ENCODE results near the gene CRNKL1. TPM values are rescaled to one million over a fixed set of nuclear protein-coding genes. Genes with fewer than 3 reads are reported as not detected.

Gene CRNKL1
- total RNA-seq, 2 donors from 2014 or later, result 22.2 to 23.4 TPM

- peaks cover 14% of the 10 kb centered on the region for H3K4me1 Mint-ChIP-seq
- Histone ChIP-seq H3K27ac (ENCODE audit: low read depth, low read length) (no peak overlapping the region), H3K4me1 (ENCODE audit: control insufficient read depth, insufficient read depth, low read length) (no peaks in the 10 kb centered on the region), H3K36me3 (ENCODE audit: control insufficient read depth, insufficient read depth, low read length) (peaks cover 47% of the 10 kb centered on the region), H3K9ac (ENCODE audit: extremely low read depth, low read length, poor library complexity, severe bottlenecking) (no peak overlapping the region), H3K4me3 (ENCODE audit: low read length) (no peak overlapping the region), H3K27me3 (ENCODE audit: control insufficient read depth, insufficient read depth, low read length, poor library complexity, severe bottlenecking) (no peaks in the 10 kb centered on the region), H3K9me3 (ENCODE audit: control insufficient read depth, low read length) (no peaks in the 10 kb centered on the region)
- TF ChIP-seq CTCF (conservative IDR thresholded peaks at IDR 0.05), result no peak
- H3K27ac Mint-ChIP-seq, result no peak overlapping the region
- no peaks in the 10 kb centered on the region for H3K27me3 Mint-ChIP-seq (ENCODE audit: insufficient read depth)
- H3K36me3 Mint-ChIP-seq (ENCODE audit: low read depth), result peaks cover 19% of the 10 kb centered on the region
- no peak for DNase-seq
- WGBS, 2 experiments (ENCODE audit: insufficient coverage in 1 of 2, insufficient read length in 1 of 2), result 94% methylated on average over 3 of the region's 3 CpGs; no CpG with 5 or more reads in 1 of the 2 experiments
- no peak overlapping the region for H3K4me3 Mint-ChIP-seq
- H3K9me3 Mint-ChIP-seq, result no peaks in the 10 kb centered on the region
Measured at GRCh38 chr20:20023395-20023794, 28.9 kb downstream of the CRNKL1 start.

GRCh38 chr20:20022498-20022897 lies 29.8 kb downstream of the CRNKL1 start:
- H3K27me3 Mint-ChIP-seq (ENCODE audit: insufficient read depth), result no peaks in the 10 kb centered on the region
- no peak overlapping the region for H3K27ac ChIP-seq (ENCODE audit: low read depth, low read length)
- TF ChIP-seq CTCF (conservative IDR thresholded peaks at IDR 0.05), result no peak
- H3K9me3 ChIP-seq (ENCODE audit: control insufficient read depth, low read length), result no peaks in the 10 kb centered on the region
- no peak for DNase-seq
- peaks cover 22% of the 10 kb centered on the region for H3K4me1 Mint-ChIP-seq
- H3K27ac Mint-ChIP-seq, result no peak overlapping the region
- H3K27me3 ChIP-seq (ENCODE audit: control insufficient read depth, insufficient read depth, low read length, poor library complexity, severe bottlenecking), result no peaks in the 10 kb centered on the region
- H3K36me3 ChIP-seq (ENCODE audit: control insufficient read depth, insufficient read depth, low read length), result peaks cover 39% of the 10 kb centered on the region
- no peaks in the 10 kb centered on the region for H3K9me3 Mint-ChIP-seq
- H3K4me3 ChIP-seq (ENCODE audit: low read length), result no peak overlapping the region
- H3K9ac ChIP-seq (ENCODE audit: extremely low read depth, low read length, poor library complexity, severe bottlenecking), result no peak overlapping the region
- no peak overlapping the region for H3K4me3 Mint-ChIP-seq
- no peaks in the 10 kb centered on the region for H3K4me1 ChIP-seq (ENCODE audit: control insufficient read depth, insufficient read depth, low read length)
- peaks cover 18% of the 10 kb centered on the region for H3K36me3 Mint-ChIP-seq (ENCODE audit: low read depth)

GRCh38 chr20:20021835-20022234 lies 30.4 kb downstream of the CRNKL1 start:
- Histone ChIP-seq H3K27ac (ENCODE audit: low read depth, low read length) (no peak overlapping the region), H3K36me3 (ENCODE audit: control insufficient read depth, insufficient read depth, low read length) (peaks cover 32% of the 10 kb centered on the region), H3K9ac (ENCODE audit: extremely low read depth, low read length, poor library complexity, severe bottlenecking) (no peak overlapping the region), H3K4me1 (ENCODE audit: control insufficient read depth, insufficient read depth, low read length) (no peaks in the 10 kb centered on the region), H3K27me3 (ENCODE audit: control insufficient read depth, insufficient read depth, low read length, poor library complexity, severe bottlenecking) (no peaks in the 10 kb centered on the region), H3K4me3 (ENCODE audit: low read length) (no peak overlapping the region), H3K9me3 (ENCODE audit: control insufficient read depth, low read length) (no peaks in the 10 kb centered on the region)
- WGBS, 2 experiments (ENCODE audit: insufficient coverage in 1 of 2, insufficient read length in 1 of 2), result 84 to 94% methylated on average over 2 to 7 of the region's 7 CpGs
- DNase-seq, result no peak
- Mint-ChIP-seq H3K4me1 (peaks cover 22% of the 10 kb centered on the region), H3K36me3 (ENCODE audit: low read depth) (peaks cover 18% of the 10 kb centered on the region), H3K9me3 (no peaks in the 10 kb centered on the region), H3K27ac (peak overlapping the region; percentile 38), H3K4me3 (no peak overlapping the region), H3K27me3 (ENCODE audit: insufficient read depth) (no peaks in the 10 kb centered on the region)
- no peak for TF ChIP-seq CTCF (conservative IDR thresholded peaks at IDR 0.05)

Measured in endodermal cell (in vitro differentiated cells).